Endothelial cell of umbilical vein (primary cell): ENCODE results near the gene DEF6. TPM values are rescaled to one million over a fixed set of nuclear protein-coding genes. Genes with fewer than 3 reads are reported as not detected.

Experiments
- BruUV-seq: library from RNA; stranded (reverse); fragments of 400-500 nt; replicated peaks from 2 replicates; lab custom pipeline; 2021; lab: Mats Ljungman, UMichigan
- CTCF ChIA-PET: fragments of 300-600, 350-600 bp; sonication (Branson Sonifier 250); formaldehyde crosslinking; loops from one replicate; lab custom pipeline; 2021; ENCODE audit warnings: antibody characterized with exemption, inconsistent platforms; lab: Charles Lee
- POLR2A ChIA-PET: fragments of 300-600, 350-600 bp; sonication (Branson Sonifier 250); formaldehyde crosslinking; loops from one replicate; lab custom pipeline; 2021; ENCODE audit warnings: antibody characterized with exemption, inconsistent platforms; lab: Charles Lee
- DNase-seq: peaks from one replicate; pipeline ENCODE4 v3.0.0-alpha.2; 2011; ENCODE audit warnings: low read depth, low spot score
- FAIRE-seq: peaks from 2 replicates; lab custom pipeline; 2011; peaks lifted over from hg19 to GRCh38; lab: Jason Lieb, UNC
- H2AFZ ChIP-seq: 2 replicates; pipeline ENCODE4 v1.6.0; 2012; ENCODE audit warnings: low read depth, low read length, control low read depth, inconsistent platforms
- H3K27ac ChIP-seq: 2 replicates; pipeline ENCODE4 v1.5.1; 2011; ENCODE audit warnings: low read depth, mild to moderate bottlenecking, control low read depth, low read length, moderate library complexity; ENCODE audit not compliant: insufficient read depth
- H3K27me3 ChIP-seq, 2 experiments: 2 replicates each; pipeline versions ENCODE4 v1.6.0 to v1.6.1; 2011; ENCODE audit warnings: low read length in 2 of 2, mixed read lengths in 1 of 2; ENCODE audit not compliant: control insufficient read depth in 2 of 2, insufficient read depth in 2 of 2
- H3K36me3 ChIP-seq, 2 experiments: 2 replicates in 1 of 2; 3 replicates in 1 of 2; pipeline ENCODE4 v1.5.1; 2011; ENCODE audit warnings: low read length in 2 of 2, mild to moderate bottlenecking in 1 of 2, moderate library complexity in 1 of 2; ENCODE audit not compliant: control insufficient read depth in 2 of 2, insufficient read depth in 2 of 2; ENCODE audit errors: extremely low read depth in 1 of 2
- H3K4me1 ChIP-seq: 3 replicates; pipeline ENCODE4 v1.5.1; 2011; ENCODE audit warnings: mild to moderate bottlenecking, low read length; ENCODE audit not compliant: control insufficient read depth, insufficient read depth; ENCODE audit errors: extremely low read depth
- H3K4me2 ChIP-seq: 2 replicates; pipeline ENCODE4 v1.6.1; 2011; ENCODE audit warnings: low read length, control low read depth, mixed read lengths; ENCODE audit not compliant: insufficient read depth
- H3K4me3 ChIP-seq, 3 experiments: fragments of 200-600 bp in 1 of 3; sonication (generic), shearing (Covaris generic) in 1 of 3; replicated peaks in 1 of 3; 2 replicates each; pipeline ENCODE4 v1.5.1; 2011 to 2016; ENCODE audit warnings: control low read depth in 3 of 3, low read length in 3 of 3, mild to moderate bottlenecking in 2 of 3, inconsistent platforms in 1 of 3, low read depth in 1 of 3, moderate library complexity in 1 of 3; ENCODE audit not compliant: insufficient read depth in 1 of 3
- H3K79me2 ChIP-seq: 2 replicates; pipeline ENCODE4 v1.6.0; 2012; ENCODE audit warnings: low read length, inconsistent platforms; ENCODE audit not compliant: control insufficient read depth, insufficient read depth
- H3K9ac ChIP-seq: replicated peaks from 2 replicates; pipeline ENCODE3; 2011; ENCODE audit warnings: low read length, control low read depth; ENCODE audit not compliant: insufficient read depth; ENCODE audit errors: extremely low read depth
- H3K9me1 ChIP-seq: replicated peaks from 3 replicates; pipeline ENCODE4 v1.6.0; 2011; ENCODE audit warnings: mild to moderate bottlenecking, low read length; ENCODE audit not compliant: control insufficient read depth, insufficient read depth; ENCODE audit errors: extremely low read depth
- H3K9me3 ChIP-seq: replicated peaks from 2 replicates; pipeline ENCODE4 v1.5.1; 2012; ENCODE audit warnings: low read length, inconsistent platforms; ENCODE audit not compliant: control insufficient read depth, insufficient read depth
- H4K20me1 ChIP-seq: replicated peaks from 2 replicates; pipeline ENCODE3; 2011; ENCODE audit warnings: mild to moderate bottlenecking, low read length; ENCODE audit not compliant: control insufficient read depth, insufficient read depth; ENCODE audit errors: extremely low read depth
- CTCF ChIP-seq, 2 donors: IDR thresholded peaks; 1 replicate in 1 of 2; 2 replicates in 1 of 2; pipeline ENCODE4 v1.5.1; 2011; ENCODE audit warnings: low read length in 2 of 2, mild to moderate bottlenecking in 2 of 2, moderate library complexity in 2 of 2, control low read depth in 1 of 2, inconsistent platforms in 1 of 2, low read depth in 1 of 2; ENCODE audit not compliant: insufficient read depth in 1 of 2; ENCODE audit errors: extremely low read depth in 1 of 2
- EZH2 ChIP-seq: IDR thresholded peaks from 2 replicates; pipeline ENCODE4 v1.6.1; 2012; ENCODE audit warnings: borderline replicate concordance, low read depth, mild to moderate bottlenecking, moderate library complexity, low read length, inconsistent platforms; ENCODE audit not compliant: severe bottlenecking
- FOS ChIP-seq: IDR thresholded peaks from 2 replicates; pipeline ENCODE4 v1.6.1; 2011; ENCODE audit warnings: mild to moderate bottlenecking, low read length, moderate library complexity, borderline replicate concordance; ENCODE audit not compliant: insufficient read depth
- GATA2 ChIP-seq: IDR thresholded peaks from 2 replicates; pipeline ENCODE4 v1.7.0; 2011; ENCODE audit warnings: low read depth, mild to moderate bottlenecking, moderate library complexity, mixed read lengths, low read length; ENCODE audit not compliant: insufficient read length, insufficient read depth
- JUN ChIP-seq: IDR thresholded peaks from 2 replicates; pipeline ENCODE4 v1.6.1; 2011; ENCODE audit warnings: borderline replicate concordance, low read depth; ENCODE audit not compliant: insufficient read length, insufficient read depth
- MYC ChIP-seq: IDR thresholded peaks from one replicate; pipeline ENCODE4 v1.6.1; 2011; ENCODE audit warnings: mild to moderate bottlenecking, low read depth, low read length
- POLR2A ChIP-seq: IDR thresholded peaks from 2 replicates; pipeline ENCODE4 v1.6.1; 2012; ENCODE audit warnings: low read depth, mild to moderate bottlenecking, control low read depth, low read length
- POLR2AphosphoS5 ChIP-seq: IDR thresholded peaks from 2 replicates; pipeline ENCODE4 v1.6.1; 2012; ENCODE audit warnings: low read depth, mild to moderate bottlenecking, control low read depth, low read length, moderate library complexity; ENCODE audit not compliant: insufficient read depth
- dilution Hi-C: fragments of 300-500 bp; cut with MboI; formaldehyde crosslinking; loops from one replicate; pipeline ENCODE4 v1.15.0; 2019; ENCODE audit warnings: low sequenced_read_pairs; ENCODE audit not compliant: extremely low pct_ligation_motif_present
- intact Hi-C: fragments of 100-400 bp; cut with micrococcal nuclease; formaldehyde crosslinking; loops from one replicate; pipeline ENCODE4 v1.10.0; 2022
- polyA plus RNA-seq, 4 experiments: library from polyadenylated mRNA; depleted of rRNA in 3 of 4; stranded (reverse) in 3 of 4; unstranded in 1 of 4; fragments of >200 nt; gene quantifications; 2 replicates each; pipeline versions ENCODE4 v1.2.1 to v1.2.3, GENCODE V29; 2011 to 2012; ENCODE audit warnings: missing spikeins in 1 of 4
- total RNA-seq: library from RNA; stranded (reverse); gene quantifications from 2 replicates; pipeline ENCODE4 v1.2.3, GENCODE V29; 2021
- TF ChIP-seq, protein P1 (sequence below): IDR thresholded peaks from 2 replicates; pipeline ENCODE4 v1.6.1; 2011; ENCODE audit not compliant: insufficient read depth, insufficient read length

Gene DEF6
- total and polyA plus RNA-seq, 2 donors (not counting 3 experiments of a cell fraction or from before 2014, with no cell fraction given) = 0.59 to 0.77 TPM

DNA sequence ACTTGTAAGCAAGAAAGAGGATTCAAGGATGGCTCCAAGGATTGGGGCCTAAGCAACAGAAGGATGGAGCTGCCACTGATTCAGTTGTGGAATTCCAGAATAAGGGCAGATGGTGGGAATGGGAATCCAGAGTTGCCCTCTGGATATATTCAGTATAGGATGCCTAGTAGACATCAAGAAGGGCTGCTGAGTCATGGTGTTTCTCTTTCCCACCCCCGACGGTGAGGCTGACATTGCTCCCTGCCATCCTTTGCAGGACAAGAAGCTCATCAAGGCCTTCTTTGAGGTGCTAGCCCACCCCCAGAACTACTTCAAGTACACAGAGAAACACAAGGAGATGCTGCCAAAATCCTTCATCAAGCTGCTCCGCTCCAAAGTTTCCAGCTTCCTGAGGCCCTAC lies 49.3 kb upstream of the DEF6 start:
- no peaks in the 10 kb centered on the region for H4K20me1 ChIP-seq
- ChIA-PET POLR2A (no interaction called here), CTCF (interaction anchor here (0.8 to 1.5 kb wide), 5 partner anchors 8 to 201 kb away, joined by 3 to 5 read pairs (median 3); partner anchors contain the start of gene ZNF76)
- DNase-seq (no peak), FAIRE-seq (no peak)
- H3K9me1 ChIP-seq = no peaks in the 10 kb centered on the region
- no peak overlapping the region for H3K27ac ChIP-seq
- no peaks in the 10 kb centered on the region for H3K27me3 ChIP-seq
- no peak overlapping the region for H3K4me2 ChIP-seq
- no peaks in the 10 kb centered on the region for H3K9me3 ChIP-seq
- dilution Hi-C loops = no loop called here
- TF ChIP-seq GATA2 (no peak), EZH2 (no peak), JUN (no peak), POLR2A (no peak), MYC (no peak), CTCF (IDR thresholded peaks at IDR 0.05; ENCODE audit: extremely low read depth in 1 of 2, insufficient read depth in 1 of 2, low read depth in 1 of 2, low read length in 2 of 2) (no peak), FOS (no peak), POLR2AphosphoS5 (no peak)
- TF ChIP-seq, protein P1, sequence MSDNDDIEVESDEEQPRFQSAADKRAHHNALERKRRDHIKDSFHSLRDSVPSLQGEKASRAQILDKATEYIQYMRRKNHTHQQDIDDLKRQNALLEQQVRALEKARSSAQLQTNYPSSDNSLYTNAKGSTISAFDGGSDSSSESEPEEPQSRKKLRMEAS = no peak
- H3K4me1 ChIP-seq = no peaks in the 10 kb centered on the region
- no peak overlapping the region for H3K4me3 ChIP-seq
- no peak overlapping the region for H2AFZ ChIP-seq
- H3K9ac ChIP-seq = no peak overlapping the region
- no TSS peak for BruUV-seq
- no peaks in the 10 kb centered on the region for H3K79me2 ChIP-seq
- intact Hi-C loops = no loop called here
- peaks cover 0 to 5% of the 10 kb centered on the region in 2 experiments for H3K36me3 ChIP-seq
